Activated gamma-delta T cell treated with anti-CD3 and anti-CD28 coated beads, Interleukin-2, amount 50 U/mL, for 16 hours (primary cell): ENCODE measurements around the gene JAZF1.
"Not testable (repeated sequence)": the region's sequence is repeated elsewhere in the genome, so short reads cannot be mapped to it uniquely, and the experiment has no call there.

Experiments
- DNase-seq: peaks from one replicate; pipeline ENCODE4 v3.0.0-alpha.2; 2020; ENCODE audit warnings: low read depth

Gene JAZF1

DNA sequence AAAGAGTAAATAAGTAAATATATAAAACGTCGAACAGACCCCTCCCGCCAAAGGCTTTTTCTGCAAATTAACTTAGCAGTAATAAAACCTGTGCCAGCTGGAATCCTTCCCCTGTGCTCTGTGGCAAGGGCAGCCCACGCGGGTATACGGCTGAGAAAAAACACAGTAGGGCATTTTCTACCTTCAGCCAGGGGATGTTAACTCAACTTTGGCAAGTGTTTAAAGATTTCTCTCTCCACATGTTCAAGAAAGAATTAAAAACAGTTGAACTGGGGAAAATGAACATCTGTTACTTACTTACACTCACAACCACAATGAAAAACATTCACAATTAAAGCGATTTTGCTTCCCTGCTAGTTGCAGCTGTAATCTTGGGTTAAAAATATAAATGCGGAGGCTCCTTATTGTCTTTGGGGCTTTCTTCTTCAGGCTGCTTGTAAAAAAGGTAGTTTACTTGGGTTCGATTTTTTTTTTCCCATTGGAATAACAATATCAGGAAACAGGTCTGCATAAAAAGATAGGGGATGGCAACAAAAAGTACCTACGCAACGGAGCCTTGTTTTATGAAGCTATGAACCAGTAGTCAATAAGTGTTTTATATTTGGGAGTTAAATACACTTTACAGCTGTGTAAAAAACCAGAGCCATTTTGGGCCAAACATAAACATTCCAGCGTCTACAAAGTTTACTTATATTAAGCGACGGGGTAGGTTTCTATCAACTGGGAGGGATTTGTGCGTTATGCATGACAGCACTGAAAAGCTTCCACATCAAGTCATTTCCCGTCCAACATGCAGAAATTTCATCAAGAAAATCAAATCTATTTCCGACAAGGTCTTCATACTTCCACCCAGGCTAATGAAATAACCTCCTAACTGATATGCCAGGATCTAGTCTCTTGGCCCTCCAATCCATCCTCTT, 308.0 kb downstream of the JAZF1 start:
- DNase-seq = no peak

DNA sequence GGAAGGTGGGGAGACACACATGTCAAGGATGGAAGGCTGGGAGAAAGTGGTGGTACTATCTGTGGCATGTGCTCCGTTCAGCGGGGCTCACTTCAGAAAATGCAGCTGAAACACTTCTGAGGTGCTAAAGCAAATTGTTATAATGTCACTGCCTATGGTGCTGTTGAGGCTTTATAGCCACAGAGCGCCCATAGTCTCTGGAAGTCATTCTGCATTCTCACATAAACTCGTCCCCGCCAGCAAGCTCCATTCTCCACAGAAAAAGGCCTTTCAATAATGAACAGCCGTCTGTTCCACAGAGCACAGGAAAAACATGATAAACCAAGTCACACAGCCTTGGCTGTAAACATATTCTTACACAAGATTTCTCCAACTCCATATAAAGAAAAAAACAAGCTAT, 308.7 kb downstream of the JAZF1 start:
- DNase-seq = no peak

DNA sequence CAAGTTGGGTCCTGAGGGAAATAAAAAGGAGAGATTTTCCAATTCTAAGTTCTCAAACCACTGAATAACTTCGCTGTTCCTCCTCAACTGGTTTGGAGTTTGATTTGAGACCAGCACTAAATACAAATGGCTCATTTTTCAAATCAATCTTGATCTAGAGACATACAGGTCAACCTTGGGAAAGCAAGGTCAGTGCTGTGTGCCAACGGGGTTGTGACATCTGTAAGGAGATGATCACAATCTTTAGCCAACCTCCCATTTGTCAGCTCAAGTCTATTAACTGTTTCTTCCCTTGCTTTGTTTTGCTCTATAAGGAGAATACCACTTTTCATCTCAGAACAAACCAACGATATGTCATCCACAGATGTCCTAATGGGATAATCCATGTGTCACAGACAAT, 309.5 kb downstream of the JAZF1 start:
- no peak for DNase-seq

- DNase-seq = no peak
Measured at GRCh38 chr7:27870595-27870994, 310.0 kb downstream of the JAZF1 start.

- no peak for DNase-seq
Measured at GRCh38 chr7:27869056-27869455, 311.5 kb downstream of the JAZF1 start.

DNA sequence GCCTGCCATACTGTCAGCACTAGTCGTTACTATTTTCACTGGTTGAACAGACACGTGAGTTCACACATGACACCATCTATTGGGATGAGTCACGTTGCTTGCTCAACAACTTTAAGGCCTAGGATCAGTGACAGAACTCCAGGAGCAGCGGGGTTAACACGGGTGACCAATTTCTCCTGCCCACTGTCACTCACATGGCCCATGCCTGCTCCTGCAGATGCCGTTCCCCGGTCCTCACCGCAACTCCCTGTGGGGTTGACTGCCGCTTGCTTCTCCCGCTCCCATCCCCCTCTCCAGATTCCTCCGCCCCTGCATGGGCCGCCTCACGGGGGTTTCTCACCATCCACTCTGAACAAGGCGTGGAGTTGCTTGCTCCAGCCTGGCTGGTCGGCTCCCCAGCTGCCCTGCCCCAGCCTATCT, 312.5 kb downstream of the JAZF1 start:
- no peak for DNase-seq

DNA sequence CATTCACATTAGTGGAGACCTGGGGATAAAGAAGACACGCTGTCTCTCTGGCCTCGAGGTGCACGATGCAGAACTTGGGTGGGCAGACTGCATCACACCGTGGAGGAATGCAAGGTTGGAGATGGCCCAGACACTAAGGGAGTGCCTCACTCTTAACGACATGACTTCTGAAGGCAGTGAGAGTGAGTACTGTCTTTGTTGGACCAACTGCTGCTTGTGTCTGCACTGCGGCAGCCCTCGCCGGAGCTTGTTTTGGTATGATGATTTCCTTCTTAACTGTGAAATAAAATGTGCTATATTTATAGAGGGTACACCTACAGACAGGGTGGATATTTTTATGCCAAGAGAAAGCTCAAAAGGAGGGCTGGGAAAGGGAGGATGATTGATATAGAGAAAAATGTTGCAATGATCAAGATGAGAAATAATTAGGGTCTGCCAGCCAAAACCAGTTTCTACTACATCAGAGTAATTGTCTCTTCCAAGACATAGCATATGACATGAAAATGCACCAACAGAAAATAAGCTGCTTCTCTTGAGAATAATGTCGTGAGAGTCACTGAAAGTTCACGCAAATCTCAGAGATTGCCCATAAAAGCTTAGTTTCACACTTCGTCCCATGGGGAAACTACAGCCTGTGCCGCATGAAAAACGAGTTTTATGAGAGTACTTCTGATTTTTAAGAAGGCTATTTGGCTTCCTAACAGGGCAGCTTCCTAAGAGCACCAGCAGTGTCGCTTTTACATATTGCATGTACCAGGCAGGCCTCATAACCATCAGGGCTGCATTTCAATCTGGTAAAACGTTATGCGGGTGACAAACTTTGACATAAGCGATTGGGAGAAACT, 313.5 kb downstream of the JAZF1 start:
- no peak for DNase-seq

DNA sequence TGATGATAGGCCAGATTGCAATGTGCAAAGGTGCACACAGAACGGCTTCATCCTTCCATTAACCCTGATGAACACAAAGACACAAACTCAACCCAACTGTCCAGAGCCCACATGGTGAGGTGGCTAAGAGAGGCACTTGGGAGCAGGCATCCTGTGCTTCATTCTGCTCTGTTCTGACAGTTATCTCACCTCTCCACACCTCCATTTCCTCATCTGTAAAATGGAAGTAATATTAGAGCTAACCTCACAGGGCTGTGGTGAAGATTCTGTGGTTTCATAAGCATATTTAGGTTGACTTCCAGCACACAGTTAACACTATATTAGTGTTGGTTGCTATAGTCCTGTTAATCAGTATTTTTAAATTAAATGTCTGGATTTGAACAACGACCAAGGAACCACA, 314.3 kb downstream of the JAZF1 start:
- no peak for DNase-seq

DNA sequence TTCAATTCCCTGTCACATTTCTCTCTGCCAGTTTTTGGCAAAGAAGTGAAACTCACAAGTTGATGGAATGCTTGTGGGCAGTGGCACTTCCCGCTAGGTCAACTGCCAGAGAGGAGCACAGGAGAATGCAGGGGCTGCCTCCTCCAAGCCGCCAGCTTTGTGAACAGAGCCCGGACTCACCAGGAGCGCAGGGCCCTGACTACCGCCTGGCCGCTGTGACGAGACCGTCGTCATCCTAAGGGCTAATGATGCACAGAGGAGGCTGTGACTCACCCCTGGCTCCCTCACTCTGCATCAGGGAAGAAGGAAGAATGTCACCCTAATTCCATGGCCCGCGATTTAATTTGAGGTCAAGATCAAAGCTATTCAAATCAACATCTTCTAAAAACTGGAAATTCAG, 316.7 kb downstream of the JAZF1 start:
- DNase-seq = no peak

GRCh38 chr7:27861747-27862146, 318.8 kb downstream of the JAZF1 start:
- DNase-seq = no peak

- no peak for DNase-seq
Measured at GRCh38 chr7:27860800-27861199, 319.8 kb downstream of the JAZF1 start.

DNA sequence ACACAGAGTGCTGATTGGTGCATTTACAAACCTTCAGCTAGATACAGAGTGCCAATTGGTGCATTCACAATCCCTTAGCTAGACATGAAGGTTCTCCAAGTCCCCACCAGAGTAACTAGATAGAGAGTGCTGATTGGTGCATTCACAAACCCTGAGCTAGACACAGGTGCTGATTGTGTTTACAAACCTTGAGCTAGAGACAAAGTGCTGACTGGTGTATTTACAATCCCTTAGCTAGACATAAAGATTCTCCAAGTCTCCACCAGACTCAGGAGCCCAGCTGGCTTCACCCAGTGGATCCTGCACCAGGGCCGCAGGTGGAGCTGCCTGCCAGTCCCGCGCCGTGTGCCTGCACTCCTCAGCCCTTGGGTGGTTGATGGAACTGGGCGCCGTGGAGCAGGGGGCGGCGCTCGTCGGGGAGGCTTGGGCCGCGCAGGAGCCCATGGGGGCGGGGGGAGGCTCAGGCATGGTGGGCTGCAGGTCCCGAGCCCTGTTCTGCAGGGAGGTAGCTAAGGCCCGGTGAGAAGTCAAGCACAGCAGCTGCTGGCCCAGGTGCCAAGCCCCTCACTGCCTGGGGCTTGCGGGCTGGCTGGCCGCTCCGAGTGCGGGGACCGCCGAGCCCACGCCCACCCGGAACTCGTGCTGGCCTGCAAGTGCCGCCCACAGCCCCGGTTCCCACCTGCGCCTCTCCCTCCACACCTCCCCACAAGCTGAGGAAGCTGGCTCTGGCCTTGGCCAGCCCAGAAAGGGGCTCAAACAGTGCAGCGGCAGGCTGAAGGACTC, 323.7 kb downstream of the JAZF1 start:
- not testable (repeated sequence) for DNase-seq

- DNase-seq = no peak
Measured at GRCh38 chr7:27850531-27850930, 330.1 kb downstream of the JAZF1 start.

DNA sequence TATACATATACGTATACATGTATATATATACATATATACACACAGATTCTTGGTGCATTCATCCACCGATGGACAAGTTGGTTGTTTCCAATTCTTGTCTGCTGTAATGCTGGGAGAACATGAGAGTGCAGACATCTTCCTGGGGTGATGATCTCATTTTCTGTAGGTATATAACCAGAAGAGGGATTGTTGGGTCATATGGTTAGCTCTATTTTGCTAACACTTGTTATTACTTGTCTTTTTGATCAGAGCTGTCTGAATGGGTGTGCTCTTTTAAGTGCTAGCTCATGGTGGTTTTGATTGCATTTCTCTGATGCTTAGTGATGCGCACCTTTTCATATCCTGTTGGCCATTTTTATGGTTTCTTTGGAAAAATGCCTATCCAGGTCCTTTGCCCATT, 334.2 kb downstream of the JAZF1 start:
- DNase-seq = no peak

DNA sequence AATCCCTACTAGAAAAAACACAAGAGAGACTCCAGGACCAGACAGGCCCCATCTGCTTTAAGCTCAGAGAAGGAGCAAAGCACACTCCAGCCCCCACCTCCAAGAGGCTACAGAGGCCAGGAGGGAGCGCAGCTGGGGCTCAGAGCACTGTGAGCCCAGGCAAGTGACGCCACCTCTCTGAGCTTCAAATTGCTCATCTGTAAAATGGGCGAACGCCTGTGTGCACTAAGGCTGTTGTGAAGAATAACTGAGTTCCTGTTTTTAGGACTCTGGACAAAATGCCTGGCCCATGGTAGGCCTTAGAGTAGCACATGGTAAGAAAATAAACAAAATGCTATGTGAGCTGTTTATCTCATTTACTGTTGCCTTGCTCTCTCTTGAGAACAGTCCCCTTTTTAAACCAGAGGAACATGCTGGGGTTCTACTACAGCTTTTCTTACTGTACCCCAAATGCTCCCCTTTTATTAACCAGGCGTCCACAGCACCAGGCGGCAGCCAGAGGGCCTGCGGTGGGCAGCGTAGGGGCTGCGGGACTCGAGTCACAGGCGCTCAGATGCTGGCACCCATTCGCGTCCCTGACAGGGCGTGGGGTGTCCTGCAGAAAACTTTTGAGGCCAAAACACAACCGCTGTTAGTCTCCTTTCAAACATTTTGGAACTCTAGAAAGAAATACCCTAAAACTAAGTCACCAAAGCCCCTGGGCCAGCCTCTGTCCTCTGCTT, 336.9 kb downstream of the JAZF1 start:
- DNase-seq = no peak

DNA sequence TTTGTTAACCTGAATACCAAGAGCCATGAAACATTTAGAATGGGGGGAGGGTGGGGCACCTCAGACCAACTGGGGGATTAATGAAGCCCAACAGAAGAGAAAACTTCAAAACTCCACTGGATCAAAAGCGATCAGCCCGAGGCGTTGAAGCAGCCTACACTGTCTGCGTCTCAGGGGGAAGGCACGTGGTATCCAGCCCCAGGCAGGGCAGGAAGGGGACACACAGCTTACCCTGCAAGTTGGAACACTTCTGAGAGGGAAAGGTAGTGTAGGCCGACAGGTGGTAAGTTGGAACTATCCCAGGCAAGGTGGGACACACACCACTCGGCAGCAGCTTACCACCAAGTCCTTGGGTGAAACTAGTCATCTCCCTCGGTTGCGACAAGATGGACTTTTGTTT, 337.7 kb downstream of the JAZF1 start:
- DNase-seq = no peak

- DNase-seq = no peak
Measured at GRCh38 chr7:27842094-27842692, 338.4 kb downstream of the JAZF1 start.

- DNase-seq = no peak
Measured at GRCh38 chr7:27840760-27841364, 339.7 kb downstream of the JAZF1 start.

DNA sequence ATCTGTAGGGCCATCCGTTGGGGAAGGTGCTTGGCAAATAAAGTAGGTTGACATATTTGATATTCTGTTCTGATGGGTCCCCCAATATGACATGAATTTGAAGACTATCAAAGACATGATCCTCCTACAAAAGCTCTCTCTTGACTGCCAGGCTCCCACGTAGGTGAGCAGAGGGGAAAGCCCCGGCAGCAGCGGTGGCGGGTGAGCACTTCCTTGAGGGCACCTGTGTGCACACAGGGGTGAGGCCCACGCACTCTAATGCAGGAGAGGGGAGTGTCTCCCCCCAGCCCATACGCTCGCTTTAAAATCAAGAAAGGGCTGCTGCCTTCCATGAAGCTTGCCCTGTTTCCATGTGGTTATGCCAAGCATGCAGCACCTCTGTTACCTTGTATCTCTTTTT, 340.3 kb downstream of the JAZF1 start:
- no peak for DNase-seq

GRCh38 chr7:27839099-27839498, 341.5 kb downstream of the JAZF1 start:
- DNase-seq = no peak

DNA sequence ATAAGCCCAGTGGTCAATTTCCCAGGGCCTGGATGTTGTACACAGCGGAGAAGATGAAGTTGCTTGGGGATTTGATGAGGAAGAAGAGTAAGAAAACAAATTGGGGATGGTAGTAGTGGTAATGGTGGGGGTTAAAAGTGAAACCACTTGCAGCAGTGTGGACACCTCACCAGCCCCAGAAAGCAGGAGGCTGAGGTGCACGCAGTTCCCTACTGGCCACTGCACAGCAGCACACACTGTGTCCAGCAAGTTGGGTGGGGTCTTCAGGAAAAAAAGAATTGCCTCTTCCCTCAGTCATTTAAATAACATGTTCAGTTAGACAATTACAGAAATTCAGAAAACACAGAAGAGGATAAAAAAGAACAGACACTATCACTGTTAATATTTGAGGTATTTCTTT, 344.1 kb downstream of the JAZF1 start:
- no peak for DNase-seq
